ENCODE measurements around the gene TET3.

Gene TET3

GRCh38 chr2:74028290-74028689 lies 43.6 kb downstream of the TET3 start:
- no peak overlapping the region for H3K4me3 ChIP-seq (replicated peaks in 1 of 2; ENCODE audit: low read depth in 2 of 2, low read length in 2 of 2)
- TF ChIP-seq CTCF (IDR thresholded peaks at IDR 0.05; ENCODE audit: low read depth, low read length) = no peak
- DNase-seq (ENCODE audit: low read depth in 2 of 2) = no peak

DNA sequence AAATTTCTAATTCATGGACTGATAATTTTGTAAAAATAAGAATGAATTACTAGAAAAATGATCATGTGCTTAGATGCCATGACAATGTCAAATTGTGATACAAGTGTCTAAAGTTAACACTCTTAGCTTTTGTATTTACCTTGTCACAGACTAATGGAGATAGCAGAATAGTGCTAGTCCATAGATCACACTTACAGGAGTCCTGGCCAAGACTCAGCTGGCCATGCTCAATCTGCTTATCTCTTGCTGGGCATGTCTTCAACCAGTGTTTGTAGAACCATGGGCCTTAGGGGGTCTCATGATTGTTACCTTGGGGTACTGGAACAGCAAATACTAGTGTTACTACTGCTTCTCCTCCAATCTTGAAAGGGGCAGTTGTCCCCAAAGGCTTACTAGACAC lies 44.0 kb downstream of the TET3 start:
- no peak overlapping the region for H3K4me3 ChIP-seq (replicated peaks in 1 of 2; ENCODE audit: low read depth in 2 of 2, low read length in 2 of 2)
- no peak for DNase-seq (ENCODE audit: low read depth in 2 of 2)
- TF ChIP-seq CTCF (IDR thresholded peaks at IDR 0.05; ENCODE audit: low read depth, low read length) = no peak

DNA sequence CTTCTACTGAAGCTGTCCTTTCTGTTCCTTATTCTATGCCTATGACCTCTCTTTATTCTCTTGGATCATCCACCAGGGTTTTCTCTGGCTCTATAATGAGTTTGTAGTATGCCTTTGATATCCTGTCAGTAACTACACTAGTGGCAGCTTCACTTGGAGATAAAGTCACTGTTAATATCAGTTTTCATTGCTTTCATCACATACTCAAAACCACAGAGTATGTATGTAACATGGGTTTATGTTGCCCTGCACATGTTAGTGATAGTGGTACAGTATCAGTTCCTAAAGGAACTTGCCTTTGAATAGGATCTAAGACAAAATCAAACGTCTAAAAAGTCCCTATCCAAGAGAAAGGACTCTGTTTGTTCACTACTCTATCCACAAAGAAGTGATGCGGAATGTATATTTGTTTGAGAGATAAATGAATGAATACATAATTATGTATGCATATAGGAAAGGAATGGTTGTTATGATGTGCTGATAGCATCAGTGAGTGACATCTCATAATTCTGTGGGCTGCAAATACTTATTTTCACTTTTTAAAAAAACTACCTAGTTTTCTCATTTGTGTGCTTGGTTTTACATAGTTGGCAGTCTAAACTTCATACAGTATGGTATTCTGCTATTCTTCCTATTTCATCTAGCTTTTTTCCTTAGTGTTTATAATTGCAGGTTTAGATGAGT lies 45.1 kb downstream of the TET3 start:
- DNase-seq (ENCODE audit: low read depth in 2 of 2) = no peak
- H3K4me3 ChIP-seq (replicated peaks in 1 of 2; ENCODE audit: low read depth in 2 of 2, low read length in 2 of 2) = no peak overlapping the region
- no peak for TF ChIP-seq CTCF (IDR thresholded peaks at IDR 0.05; ENCODE audit: low read depth, low read length)

DNA sequence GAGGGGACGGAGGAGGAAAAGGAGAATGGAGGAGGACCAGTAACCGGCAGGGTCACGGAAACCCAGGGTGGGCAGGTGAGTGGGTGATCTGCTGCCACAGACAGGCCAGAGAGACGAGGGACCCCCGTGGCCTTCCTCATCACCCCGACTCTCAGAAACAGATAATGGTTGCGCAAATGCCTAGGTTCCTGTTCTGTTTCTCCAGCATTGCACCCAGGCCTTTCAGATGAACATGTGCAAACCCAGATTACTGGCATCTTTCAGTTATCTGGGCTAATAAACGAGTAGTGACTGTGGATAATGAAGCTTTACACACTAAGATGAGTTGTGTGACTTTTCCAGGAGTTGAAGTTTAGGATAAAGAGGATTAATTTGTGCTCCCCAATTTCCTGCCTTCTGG lies 46.5 kb downstream of the TET3 start:
- no peak for TF ChIP-seq CTCF (IDR thresholded peaks at IDR 0.05; ENCODE audit: low read depth, low read length)
- H3K4me3 ChIP-seq (replicated peaks in 1 of 2; ENCODE audit: low read depth in 2 of 2, low read length in 2 of 2) = no peak overlapping the region
- no peak for DNase-seq (ENCODE audit: low read depth in 2 of 2)

DNA sequence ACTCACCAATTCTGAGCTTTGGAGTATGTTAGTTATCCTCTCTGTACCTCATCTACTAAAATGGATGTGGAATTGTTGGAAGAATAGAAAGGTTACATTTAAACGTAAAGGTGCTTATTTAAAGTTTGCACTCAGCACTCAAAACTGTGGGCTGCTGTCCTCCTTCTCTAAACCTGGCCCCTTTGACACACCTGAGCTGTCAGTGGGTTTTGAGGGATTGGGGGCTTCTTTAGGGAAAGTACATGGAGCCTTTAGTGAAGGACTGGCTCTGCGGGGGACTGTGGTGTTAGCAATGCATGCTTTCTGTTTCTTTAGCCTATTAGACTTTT lies 47.2 kb downstream of the TET3 start:
- no peak for DNase-seq (ENCODE audit: low read depth in 2 of 2)
- no peak overlapping the region for H3K4me3 ChIP-seq (replicated peaks in 1 of 2; ENCODE audit: low read depth in 2 of 2, low read length in 2 of 2)
- no peak for TF ChIP-seq CTCF (IDR thresholded peaks at IDR 0.05; ENCODE audit: low read depth, low read length)

- TF ChIP-seq CTCF (IDR thresholded peaks at IDR 0.05; ENCODE audit: low read depth, low read length) = no peak
- no peak overlapping the region for H3K4me3 ChIP-seq (replicated peaks in 1 of 2; ENCODE audit: low read depth in 2 of 2, low read length in 2 of 2)
- DNase-seq (ENCODE audit: low read depth in 2 of 2) = no peak
Observed at GRCh38 chr2:74033375-74033774, 48.7 kb downstream of the TET3 start.

Data from cardiac fibroblast (primary cell).